GM21381 (cell line): ENCODE data around the gene IFI44L.

Experiments
- ATAC-seq: cut with Tn5 transposase; IDR thresholded peaks from one replicate; pipeline ENCODE4 v1.9.1; 2021; ENCODE audit warnings: mild to moderate bottlenecking, moderate library complexity; ENCODE audit not compliant: unreplicated experiment

IFI44L gene

DNA sequence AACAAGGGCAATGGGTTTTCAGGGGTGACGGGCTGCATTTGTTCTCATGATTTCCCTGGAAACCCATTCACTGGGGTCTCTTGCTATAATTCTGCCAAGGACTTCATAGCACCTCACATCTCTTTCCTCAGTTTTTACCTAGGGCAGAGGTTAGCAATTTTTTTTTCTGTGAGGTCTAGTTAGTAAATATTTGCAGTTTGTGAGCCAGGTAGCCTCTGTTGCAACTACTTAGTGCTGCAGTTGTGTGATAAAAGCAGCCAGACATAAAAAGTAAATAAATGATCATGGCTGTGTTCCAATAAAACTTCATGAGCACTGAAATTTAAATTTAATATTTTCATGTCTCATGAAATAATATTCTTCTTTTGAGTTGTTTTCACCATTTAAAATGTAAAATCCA, 67.1 kb downstream of the IFI44L start:
- ATAC-seq = no peak

DNA sequence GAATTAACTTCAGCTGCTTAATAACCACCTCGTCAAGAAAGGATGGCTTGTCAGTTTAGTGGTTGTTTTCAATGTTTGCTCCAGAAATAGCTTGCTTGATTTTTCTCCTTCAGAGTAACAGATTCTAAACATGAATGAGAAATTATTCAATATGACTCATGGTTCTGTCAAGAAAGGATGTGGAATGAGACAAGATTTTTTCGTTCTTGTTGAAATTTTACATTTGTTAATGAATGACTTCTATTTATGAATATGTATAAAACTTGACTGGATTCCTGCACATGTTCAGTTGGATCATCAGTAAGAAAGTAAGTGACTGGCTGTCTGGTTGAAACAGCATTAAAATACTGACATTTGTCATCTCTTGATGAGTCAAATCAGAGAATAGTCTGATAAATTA, 67.7 kb downstream of the IFI44L start:
- ATAC-seq = no peak

- ATAC-seq = no peak
Observed at GRCh38 chr1:78688697-78689096, 68.4 kb downstream of the IFI44L start.

GRCh38 chr1:78690516-78690915, 70.3 kb downstream of the IFI44L start:
- no peak for ATAC-seq

GRCh38 chr1:78691995-78692747, 71.9 kb downstream of the IFI44L start:
- no peak for ATAC-seq
